ENCODE measurements around the gene FAN1.

FAN1 gene

DNA sequence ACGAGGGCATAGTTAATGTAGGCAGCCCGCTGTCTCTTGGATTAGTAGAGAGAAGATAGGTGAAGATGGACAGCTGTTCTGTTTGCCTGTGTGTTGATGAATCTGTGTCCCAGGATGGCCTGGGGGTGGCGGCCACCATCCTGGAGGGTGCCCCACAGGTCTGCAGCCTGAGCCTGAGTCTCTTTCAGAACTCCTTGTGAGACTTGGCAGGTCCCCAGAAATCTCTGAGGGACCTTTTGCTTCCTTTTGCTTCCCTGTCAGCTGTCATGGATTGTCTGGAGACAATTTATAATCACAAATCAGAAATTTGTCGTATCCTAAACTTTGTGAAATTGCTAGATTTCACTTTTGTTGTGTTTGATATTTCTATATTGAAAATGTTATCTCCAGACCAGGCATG lies 17.4 kb downstream of the FAN1 start:
- no peak for DNase-seq (ENCODE audit: low read depth)

DNA sequence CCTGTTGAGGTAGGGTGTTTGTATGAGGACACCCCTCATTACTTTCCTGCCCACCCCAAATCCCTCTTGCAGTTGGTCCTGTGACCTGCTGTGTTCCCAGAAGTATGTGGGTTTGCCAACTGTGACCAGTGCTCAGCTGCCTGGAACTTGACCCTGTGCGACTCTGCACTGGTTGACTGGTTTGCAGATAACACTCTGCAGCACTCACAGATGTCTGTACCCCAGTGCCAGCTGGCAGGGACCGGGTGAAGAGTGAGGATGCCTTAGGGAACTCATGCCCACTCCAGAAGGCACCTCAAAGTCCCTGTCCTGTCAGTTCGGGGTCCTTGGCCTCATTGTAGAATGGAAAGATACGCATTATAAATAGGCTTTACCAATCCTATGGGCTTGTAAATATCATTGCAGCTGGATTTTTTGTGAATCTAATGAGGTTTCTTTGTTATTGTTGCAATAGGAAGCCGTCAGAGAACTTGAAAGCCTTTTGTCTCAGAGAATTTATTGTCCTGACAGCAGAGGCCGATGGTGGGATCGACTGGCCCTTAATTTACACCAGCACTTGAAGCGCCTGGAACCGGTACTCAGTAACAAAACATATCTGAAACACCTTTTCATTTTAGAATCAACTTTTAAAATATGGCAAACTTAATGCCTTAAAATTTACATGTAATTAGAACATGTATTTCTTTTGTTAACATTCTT lies 18.2 kb downstream of the FAN1 start:
- DNase-seq (ENCODE audit: low read depth): no peak

DNA sequence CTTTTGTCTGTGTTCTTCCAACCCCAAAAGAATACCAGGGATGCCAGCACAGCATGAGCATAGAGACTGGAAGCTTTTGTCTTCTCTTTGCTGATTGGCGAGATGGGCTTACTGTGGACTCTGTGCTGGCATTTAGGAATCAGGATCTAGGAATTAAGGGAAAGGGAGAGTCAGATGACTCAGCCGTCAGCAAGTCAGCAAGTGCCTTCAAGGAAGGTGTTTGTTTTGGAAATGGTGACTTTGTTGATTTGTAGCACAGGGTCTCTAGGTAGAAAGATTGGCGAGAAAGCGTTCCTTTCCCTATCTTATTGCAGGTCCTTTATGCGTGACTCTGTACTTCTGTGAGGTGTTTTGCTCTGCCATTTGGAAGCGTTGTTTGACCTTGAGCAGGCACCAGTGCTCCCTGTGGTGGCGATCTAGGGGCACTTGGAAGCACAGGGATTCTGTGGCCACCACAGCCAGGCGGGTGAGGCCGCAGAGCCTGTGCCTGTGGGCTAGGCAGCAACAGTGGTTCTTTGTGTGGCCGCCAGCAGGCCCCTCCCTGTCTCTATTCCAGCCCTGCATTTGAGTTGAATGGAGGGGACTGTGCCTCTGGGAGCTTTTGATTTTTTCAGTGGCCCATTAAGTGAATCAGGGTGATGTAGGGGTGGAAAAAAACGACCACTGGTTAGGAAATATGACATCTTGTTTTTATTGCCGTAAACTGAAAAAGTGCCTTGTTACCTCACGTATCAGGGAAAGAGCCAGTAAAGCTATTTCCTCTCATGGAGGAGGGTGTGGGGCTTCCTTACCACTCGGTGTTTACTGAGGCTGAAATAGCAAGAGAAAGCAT lies 19.0 kb downstream of the FAN1 start:
- no peak for DNase-seq (ENCODE audit: low read depth)

DNA sequence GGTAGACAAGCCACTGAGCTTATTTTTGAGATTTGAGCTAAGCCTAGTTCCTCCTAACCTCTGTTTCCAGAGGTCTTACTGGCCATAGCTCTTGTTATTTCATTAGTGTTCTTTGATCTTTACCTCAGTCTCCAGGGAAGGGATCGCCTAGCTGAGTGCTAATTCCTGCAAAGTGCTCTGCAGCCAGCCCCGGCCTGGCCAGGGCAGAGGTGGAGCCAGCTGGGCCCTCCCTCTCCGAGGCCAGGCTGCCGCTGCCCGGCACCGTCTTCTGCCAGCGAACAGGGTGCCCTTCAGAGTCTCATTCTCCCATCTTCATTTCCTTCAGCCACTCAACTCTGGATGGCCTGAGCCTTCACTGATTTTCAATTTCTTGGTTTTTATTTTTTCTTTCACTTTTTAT lies 19.7 kb downstream of the FAN1 start:
- no peak for DNase-seq (ENCODE audit: low read depth)

- DNase-seq (ENCODE audit: low read depth): no peak
Measured at GRCh38 chr15:30924353-30924752, 20.6 kb downstream of the FAN1 start.

- DNase-seq (ENCODE audit: low read depth): no peak
Measured at GRCh38 chr15:30925686-30926085, 22.0 kb downstream of the FAN1 start.

DNA sequence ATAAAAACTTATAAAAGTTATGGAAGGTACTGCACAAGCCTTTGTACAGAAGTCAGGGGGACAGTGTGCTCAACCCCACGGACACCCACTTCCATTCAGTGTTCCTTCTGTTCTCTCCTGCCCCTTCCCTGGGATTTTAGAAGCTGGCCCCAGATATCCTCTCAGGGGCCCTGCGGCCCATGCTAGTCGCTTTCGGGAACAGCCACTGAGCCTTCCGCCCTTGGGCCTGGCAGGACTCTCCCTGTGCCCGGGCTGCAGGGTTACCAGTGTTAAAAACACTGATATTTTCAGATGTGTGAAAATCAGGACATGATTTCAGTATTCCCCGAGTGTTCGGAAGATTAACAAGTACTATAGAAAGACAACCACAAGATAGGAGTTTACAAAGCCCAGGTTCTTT lies 22.4 kb downstream of the FAN1 start:
- no peak for DNase-seq (ENCODE audit: low read depth)

GRCh38 chr15:30927148-30927761 lies 23.5 kb downstream of the FAN1 start:
- no peak for DNase-seq (ENCODE audit: low read depth)

DNA sequence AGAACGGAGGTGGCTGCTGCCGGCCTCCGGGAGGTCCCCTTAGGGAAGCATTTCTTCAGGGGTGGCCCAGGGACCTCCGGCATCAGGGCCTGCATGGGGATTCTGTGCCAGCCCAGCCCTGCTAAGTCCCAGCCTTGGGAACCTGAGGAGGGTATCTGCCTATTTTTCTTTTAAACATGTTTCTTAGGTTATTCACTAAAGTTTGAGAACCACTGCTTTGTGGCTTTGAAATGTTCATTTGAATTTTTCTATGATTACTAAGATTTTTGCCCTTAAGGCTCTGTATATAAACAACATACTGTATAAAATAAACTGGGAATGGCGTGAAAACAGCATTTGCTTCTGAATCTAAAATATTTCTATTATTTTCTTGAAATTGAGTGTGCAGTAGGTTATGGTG lies 24.4 kb downstream of the FAN1 start:
- DNase-seq (ENCODE audit: low read depth): no peak

GRCh38 chr15:30929064-30929669 lies 25.5 kb downstream of the FAN1 start:
- DNase-seq (ENCODE audit: low read depth): no peak

GRCh38 chr15:30929982-30930381 lies 26.3 kb downstream of the FAN1 start:
- DNase-seq (ENCODE audit: low read depth): no peak

GRCh38 chr15:30930422-30930821 lies 26.7 kb downstream of the FAN1 start:
- DNase-seq (ENCODE audit: low read depth): no peak

DNA sequence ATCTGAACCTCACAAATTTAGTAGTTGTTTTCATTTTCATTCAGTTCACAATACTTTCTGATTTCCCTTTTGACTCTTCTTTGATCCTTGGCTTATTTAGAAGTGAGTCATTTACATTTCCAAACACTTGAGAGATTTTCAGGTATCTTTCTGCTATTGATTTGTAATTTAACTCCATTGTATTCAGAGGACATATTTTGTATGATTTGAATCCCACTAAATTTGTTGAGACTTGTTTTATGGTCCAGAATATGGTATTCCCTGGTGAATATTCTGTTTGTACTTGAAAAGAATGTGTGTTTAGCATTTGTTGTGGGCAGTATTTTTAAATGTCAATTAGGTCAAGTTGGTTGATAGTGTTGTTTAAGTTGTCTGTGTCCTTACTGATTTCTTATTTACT lies 29.6 kb downstream of the FAN1 start:
- no peak for DNase-seq (ENCODE audit: low read depth)

- DNase-seq (ENCODE audit: low read depth): no peak
Measured at GRCh38 chr15:30939161-30939560, 35.4 kb downstream of the FAN1 start.

DNA sequence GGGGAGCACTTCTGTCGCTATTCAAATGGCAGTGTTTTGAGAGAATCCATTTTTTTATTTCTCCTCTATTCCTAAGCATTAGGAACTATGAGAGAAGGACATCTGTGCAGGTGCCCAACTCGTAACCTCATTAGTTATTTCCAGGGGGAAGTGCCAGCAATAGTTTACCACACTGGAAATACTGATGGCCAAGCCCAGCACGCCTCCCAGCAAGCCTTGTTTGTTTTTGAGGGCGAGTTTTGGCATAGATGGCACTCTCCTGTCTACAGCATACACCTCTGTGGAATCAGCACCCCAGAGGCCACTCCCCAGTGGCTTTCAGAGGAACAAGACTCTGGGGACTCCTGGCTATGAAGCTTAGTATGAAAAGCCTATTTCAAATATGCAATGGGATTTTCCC lies 36.6 kb downstream of the FAN1 start:
- DNase-seq (ENCODE audit: low read depth): no peak

- DNase-seq (ENCODE audit: low read depth): no peak
Measured at GRCh38 chr15:30941520-30941919, 37.8 kb downstream of the FAN1 start.

DNA sequence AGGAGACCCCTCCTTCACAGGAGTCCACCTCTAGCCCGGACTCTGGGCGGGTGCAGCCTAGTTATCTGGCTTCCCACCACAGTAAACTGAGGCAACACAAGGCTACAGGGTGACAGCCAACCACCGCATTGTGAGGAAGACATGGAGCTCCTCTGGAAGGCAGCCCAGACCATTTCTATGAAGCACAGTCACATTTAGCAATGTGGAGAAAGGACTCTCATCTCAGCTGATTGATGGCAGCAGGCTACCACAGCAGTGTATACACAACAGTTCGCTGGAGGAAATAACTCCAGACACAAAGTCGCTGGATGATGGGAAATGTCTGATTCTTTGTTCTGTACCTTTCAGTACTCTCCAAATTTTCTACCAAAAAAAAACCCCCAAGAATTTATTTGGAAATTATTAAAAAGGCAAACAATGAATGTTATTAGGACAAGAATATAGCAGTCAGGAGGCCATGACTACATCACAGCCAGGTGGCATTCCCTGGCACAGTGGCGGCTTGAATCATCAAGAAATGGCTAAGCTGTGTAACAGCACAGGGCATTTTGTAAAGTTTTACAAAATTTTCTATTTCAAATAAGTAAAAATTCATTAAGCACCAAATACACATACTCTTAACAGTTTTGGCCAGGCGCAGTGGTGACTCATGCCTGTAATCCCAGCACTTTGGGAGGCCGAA lies 40.1 kb downstream of the FAN1 start:
- DNase-seq (ENCODE audit: low read depth): no peak

GRCh38 chr15:30953183-30953582 lies 49.5 kb downstream of the FAN1 start:
- no peak for DNase-seq (ENCODE audit: low read depth)

DNA sequence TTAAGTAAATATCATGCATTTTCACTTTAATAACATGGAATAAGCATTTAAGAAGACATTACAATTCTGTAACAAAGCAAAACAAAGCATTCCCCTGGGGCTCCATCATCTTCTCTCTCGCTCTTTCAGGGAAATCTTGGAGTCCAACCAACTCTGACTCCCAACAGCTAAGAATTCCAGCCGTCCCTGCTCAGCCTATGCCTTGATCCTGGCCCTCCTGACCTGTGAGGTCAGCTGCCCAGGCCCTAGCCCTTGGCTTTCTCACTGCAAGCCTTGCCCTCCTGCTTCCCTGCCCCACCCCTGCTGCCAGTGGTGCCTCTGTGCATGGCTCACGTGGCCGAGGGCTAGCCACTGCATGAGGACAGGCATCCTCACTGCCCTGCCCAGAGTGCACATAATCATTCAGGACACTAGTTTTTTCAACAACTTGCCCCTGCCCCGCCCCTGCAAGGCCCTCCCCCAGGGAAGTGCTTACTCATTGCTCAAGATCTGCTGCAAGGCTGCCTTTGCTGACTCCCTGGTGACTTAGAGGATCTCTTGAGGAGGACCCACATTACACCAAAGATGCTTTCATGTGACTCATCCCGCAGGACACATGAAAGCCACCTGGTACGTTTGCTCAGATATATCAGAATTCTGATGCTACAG lies 50.1 kb downstream of the FAN1 start:
- no peak for DNase-seq (ENCODE audit: low read depth)

DNA sequence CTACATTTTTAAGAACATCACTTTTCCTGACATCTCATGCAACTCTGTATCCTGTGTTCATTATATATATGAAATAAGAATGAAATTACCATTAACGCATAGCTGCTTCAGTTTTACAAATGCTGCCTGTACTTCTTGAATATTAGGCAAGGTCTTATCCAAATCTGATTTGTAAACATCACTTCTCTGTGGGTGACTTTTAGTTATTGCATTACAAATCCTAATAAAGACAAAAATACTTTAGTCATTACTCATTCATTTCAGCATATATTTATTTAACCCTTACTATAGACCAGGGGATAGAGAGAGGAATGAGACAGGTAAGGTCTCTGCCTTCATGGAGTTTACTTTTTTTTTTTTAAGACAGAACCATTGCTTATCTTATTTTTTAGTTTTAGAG lies 51.0 kb downstream of the FAN1 start:
- DNase-seq (ENCODE audit: low read depth): no peak

- no peak for DNase-seq (ENCODE audit: low read depth)
Measured at GRCh38 chr15:30956216-30957124, 52.8 kb downstream of the FAN1 start.
